Activated T-cell treated with anti-CD3 and anti-CD28 coated beads for 4 hours (primary cell): ENCODE measurements around the gene HELQ.

Experiments used
- DNase-seq: peaks from one replicate; pipeline ENCODE4 v3.0.0-alpha.2; 2020

The HELQ gene

GRCh38 chr4:83369831-83370639 is 85.6 kb downstream of the HELQ start:
- DNase-seq: no peak

GRCh38 chr4:83364312-83364711 is 91.3 kb downstream of the HELQ start:
- no peak for DNase-seq

GRCh38 chr4:83362492-83363329 is 92.9 kb downstream of the HELQ start:
- no peak for DNase-seq

- no peak for DNase-seq
Measured at GRCh38 chr4:83361416-83362103, 94.1 kb downstream of the HELQ start.

GRCh38 chr4:83360018-83360417 is 95.6 kb downstream of the HELQ start:
- DNase-seq: no peak

GRCh38 chr4:83358410-83358809 is 97.2 kb downstream of the HELQ start:
- no peak for DNase-seq
